GDM1 (cell line): ENCODE measurements around the gene ANKDD1B.

ENCODE experiments used
- DNase-seq: peaks from one replicate; lab custom pipeline; 2025; lab: John Stamatoyannopoulos, UW

ANKDD1B gene

GRCh38 chr5:75616371-75616881 lies 5.2 kb downstream of the ANKDD1B start:
- no peak for DNase-seq

GRCh38 chr5:75616971-75617621 lies 5.8 kb downstream of the ANKDD1B start:
- no peak for DNase-seq

- no peak for DNase-seq
Measured at GRCh38 chr5:75617736-75618352, 6.6 kb downstream of the ANKDD1B start.

GRCh38 chr5:75620184-75620959 lies 9.1 kb downstream of the ANKDD1B start:
- no peak for DNase-seq

- no peak for DNase-seq
Measured at GRCh38 chr5:75622564-75622963, 11.3 kb downstream of the ANKDD1B start.

GRCh38 chr5:75623846-75624245 lies 12.6 kb downstream of the ANKDD1B start:
- DNase-seq = no peak

GRCh38 chr5:75626959-75627358 lies 15.7 kb downstream of the ANKDD1B start:
- DNase-seq = no peak

- DNase-seq = no peak
Measured at GRCh38 chr5:75627801-75628200, 16.5 kb downstream of the ANKDD1B start.

GRCh38 chr5:75630875-75631274 lies 19.6 kb downstream of the ANKDD1B start:
- no peak for DNase-seq

GRCh38 chr5:75632321-75632720 lies 21.1 kb downstream of the ANKDD1B start:
- no peak for DNase-seq

GRCh38 chr5:75637949-75638348 lies 26.7 kb downstream of the ANKDD1B start:
- DNase-seq = no peak

GRCh38 chr5:75639535-75640311 lies 28.5 kb downstream of the ANKDD1B start:
- DNase-seq = no peak

- DNase-seq = no peak
Measured at GRCh38 chr5:75640395-75640794, 29.1 kb downstream of the ANKDD1B start.

- no peak for DNase-seq
Measured at GRCh38 chr5:75640826-75641225, 29.6 kb downstream of the ANKDD1B start.

GRCh38 chr5:75648712-75649111 lies 37.5 kb downstream of the ANKDD1B start:
- no peak for DNase-seq

- DNase-seq = no peak
Measured at GRCh38 chr5:75651575-75652238, 40.5 kb downstream of the ANKDD1B start.

- DNase-seq = no peak
Measured at GRCh38 chr5:75653521-75653920, 42.3 kb downstream of the ANKDD1B start.

GRCh38 chr5:75654693-75655295 lies 43.5 kb downstream of the ANKDD1B start:
- no peak for DNase-seq

GRCh38 chr5:75656311-75657003 lies 45.2 kb downstream of the ANKDD1B start:
- DNase-seq = no peak

- DNase-seq = no peak
Measured at GRCh38 chr5:75659791-75660450, 48.7 kb downstream of the ANKDD1B start.
